K562 (cell line): ENCODE measurements around the gene EFNA2. TPM values are rescaled to one million over a fixed set of nuclear protein-coding genes. Genes with fewer than 3 reads are reported as not detected.

Source experiments
- ETV1 ChIP-seq: fragments of 450-650 bp; conservative IDR thresholded peaks from 2 replicates; pipeline ENCODE4 v1.6.1; 2016; ENCODE audit warnings: missing genetic modification characterization, control low read depth, low read depth, missing compliant biosample characterization
- ETV6 ChIP-seq, 3 experiments: fragments of 150-350 bp in 1 of 3; sonication (generic) in 1 of 3; formaldehyde crosslinking in 1 of 3; IDR thresholded peaks; 2 replicates each; pipeline versions ENCODE4 v1.6.1 to v1.8.0; 2014 to 2022; ENCODE audit warnings: borderline replicate concordance in 2 of 3, low read depth in 2 of 3, antibody characterized with exemption in 1 of 3, low read length in 1 of 3, mild to moderate bottlenecking in 1 of 3, missing genetic modification reagents in 1 of 3
- GATA2 ChIP-seq: sonication (generic); formaldehyde crosslinking; IDR thresholded peaks from 2 replicates; pipeline ENCODE4 v1.4.0; 2020; ENCODE audit warnings: mild to moderate bottlenecking, missing genetic modification reagents
- HNRNPK ChIP-seq: fragments of 200-400 bp; formaldehyde crosslinking; IDR thresholded peaks from one replicate; pipeline ENCODE4 v1.6.1; 2018; ENCODE audit warnings: mild to moderate bottlenecking, low read depth, low read length; ENCODE audit not compliant: poor library complexity, severe bottlenecking
- MNT ChIP-seq, 2 experiments: fragments of 450-650 bp; conservative IDR thresholded peaks; 2 replicates each; pipeline ENCODE4 v1.6.1; 2017; ENCODE audit warnings: mild to moderate bottlenecking in 2 of 2, moderate library complexity in 2 of 2
- NELFE ChIP-seq: IDR thresholded peaks from 2 replicates; pipeline ENCODE4 v1.6.1; 2011; ENCODE audit warnings: mild to moderate bottlenecking; ENCODE audit not compliant: insufficient read depth, insufficient read length
- NR1H2 ChIP-seq: sonication (generic); formaldehyde crosslinking; IDR thresholded peaks from 2 replicates; pipeline ENCODE4 v1.4.0; 2020; ENCODE audit warnings: mild to moderate bottlenecking, missing genetic modification reagents
- NR2C1 ChIP-seq, 2 experiments: fragments of 450-650 bp; IDR thresholded peaks; 2 replicates each; pipeline ENCODE4 v1.6.1; 2017; ENCODE audit warnings: mild to moderate bottlenecking in 2 of 2, antibody characterized with exemption in 1 of 2, inconsistent platforms in 1 of 2, missing compliant biosample characterization in 1 of 2, missing genetic modification characterization in 1 of 2
- RCOR1 ChIP-seq, 2 experiments: IDR thresholded peaks; 2 replicates each; pipeline ENCODE4 v1.6.1; 2012; ENCODE audit warnings: low read depth in 2 of 2, low read length in 2 of 2, borderline replicate concordance in 1 of 2, improper control_type of control experiment in 1 of 2
- SMC3 ChIP-seq: conservative IDR thresholded peaks from 2 replicates; pipeline ENCODE4 v1.6.1; 2011; ENCODE audit warnings: low read depth, low read length, improper control_type of control experiment; ENCODE audit not compliant: insufficient read depth
- THAP12 ChIP-seq: fragments of 250-450 bp; sonication (Bioruptor Pico); IDR thresholded peaks from 2 replicates; pipeline ENCODE4 v1.9.0; 2021; ENCODE audit warnings: mild to moderate bottlenecking, inconsistent platforms
- ZBTB11 ChIP-seq, 3 experiments: fragments of 200-800 bp in 1 of 3; fragments of 250-450 bp in 1 of 3; fragments of 450-650 bp in 1 of 3; sonication (Bioruptor Pico) in 1 of 3; sonication (Bioruptor generic) in 1 of 3; formaldehyde crosslinking in 1 of 3; IDR thresholded peaks; 2 replicates each; pipeline versions ENCODE4 v1.6.1 to v1.8.0; 2016 to 2022; ENCODE audit warnings: mild to moderate bottlenecking in 2 of 3, missing genetic modification characterization in 2 of 3, missing compliant biosample characterization in 1 of 3, moderate library complexity in 1 of 3
- ZNF408 ChIP-seq: fragments of 250-450 bp; sonication (Bioruptor Pico); IDR thresholded peaks from 2 replicates; pipeline ENCODE4 v1.4.0; 2020; ENCODE audit warnings: low read depth, mild to moderate bottlenecking, moderate library complexity
- ZNF586 ChIP-seq: fragments of 450-650 bp; formaldehyde crosslinking; conservative IDR thresholded peaks from 2 replicates; pipeline ENCODE4 v1.4.0; 2020; ENCODE audit warnings: mild to moderate bottlenecking, moderate library complexity
- ZNF717 ChIP-seq: fragments of 250-450 bp; sonication (Bioruptor Pico); IDR thresholded peaks from 2 replicates; pipeline ENCODE4 v1.5.0; 2021
- ZNF75A ChIP-seq: fragments of 450-650 bp; formaldehyde crosslinking; IDR thresholded peaks from 2 replicates; pipeline ENCODE4 v1.4.0; 2020; ENCODE audit warnings: mild to moderate bottlenecking
- polyA plus RNA-seq, 8 experiments: library from polyadenylated mRNA; depleted of rRNA in 4 of 8; stranded (reverse) in 5 of 8; unstranded in 3 of 8; fragments of >200 nt; fragmentation: Nextera tagmentation in 2 of 8; fragmentation: Illumina TruSeq in 1 of 8; extraction: Ambion mirVana in 2 of 8; extraction: Trizol in 1 of 8; gene quantifications; 2 replicates each; pipeline versions ENCODE4 v1.2.1 to v1.2.3, GENCODE V29; 2011 to 2014; ENCODE audit warnings: inconsistent platforms in 1 of 8, missing spikeins in 1 of 8
- total RNA-seq, 7 experiments: library from RNA; depleted of rRNA in 6 of 7; stranded (reverse); fragments of >200 nt in 6 of 7; fragmentation: Illumina TruSeq in 2 of 7; extraction: Trizol in 2 of 7; gene quantifications; 2 replicates each; pipeline versions ENCODE4 v1.2.1 to v1.2.3, GENCODE V29; 2011 to 2021; ENCODE audit warnings: low replicate concordance in 1 of 7

Gene EFNA2
- total and polyA plus RNA-seq, 9 of the 15 experiments (the other 6 are each of a cell fraction or from before 2014, with no cell fraction given): 0.11 to 0.44 (median 0.15) TPM; not detected in 6

DNA sequence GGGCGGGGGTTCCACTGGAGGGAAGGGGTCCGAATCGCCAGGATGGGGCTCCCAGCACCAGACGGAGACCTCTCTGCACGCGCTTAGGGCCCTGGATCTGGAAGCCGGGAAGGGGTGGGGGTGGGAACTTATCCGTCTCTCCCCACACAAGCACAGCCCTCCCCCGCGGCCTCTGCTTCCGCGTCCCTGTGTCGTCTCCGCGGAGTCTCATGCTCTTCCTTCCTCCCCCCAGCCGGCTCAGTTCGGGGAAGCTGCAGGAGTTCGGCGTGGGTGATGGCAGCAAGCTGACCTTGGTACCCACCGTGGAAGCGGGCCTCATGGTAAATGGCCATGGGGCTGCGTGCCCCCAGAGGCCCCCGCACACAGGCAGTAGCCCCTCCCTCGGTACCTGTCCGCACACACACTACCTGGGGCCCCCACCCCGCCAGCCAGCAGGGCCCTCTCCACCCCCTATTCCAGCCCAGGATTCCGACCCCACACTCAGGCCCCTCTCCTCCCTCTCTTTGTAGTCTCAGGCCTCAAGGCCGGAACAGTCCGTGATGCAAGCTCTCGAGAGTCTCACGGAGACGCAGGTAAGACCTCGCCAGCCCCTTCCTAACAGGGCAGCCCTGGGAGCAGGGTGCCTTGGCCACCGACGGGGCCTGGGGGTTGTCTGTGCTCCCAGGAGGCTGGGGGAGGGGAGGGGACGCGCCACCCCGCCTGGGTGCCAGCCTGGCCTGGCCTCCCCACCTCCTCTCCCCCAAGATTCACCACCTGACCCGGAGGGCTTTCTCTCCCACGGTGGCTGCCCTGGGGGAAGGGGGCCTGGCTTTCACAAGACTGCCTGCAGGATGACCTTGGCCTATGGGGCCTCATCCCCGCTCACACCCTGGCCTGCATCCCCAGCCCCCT, 34.1 kb upstream of the EFNA2 start (continued):
- peak in 1 of 3 experiments; percentile 73; a peak in 1 of 6 replicates for TF ChIP-seq ZBTB11 (CRISPR knock-in tag; IDR thresholded peaks at IDR 0.05)
- TF ChIP-seq THAP12 (CRISPR knock-in tag): 0 out of 2 replicates have a peak, but pooled peaks have one; percentile 36
- 0 out of 4 replicates have a peak, but pooled peaks of 1 of the 2 experiments have one; percentile 57 for TF ChIP-seq ETV6 (IDR thresholded peaks at IDR 0.05; ENCODE audit: borderline replicate concordance in 1 of 2, low read depth in 2 of 2, low read length in 1 of 2)
- TF ChIP-seq ETV6 (CRISPR knock-in tag; IDR thresholded peaks at IDR 0.05; ENCODE audit: borderline replicate concordance): no peak
- no peak for TF ChIP-seq HNRNPK
- TF ChIP-seq ZNF408 (CRISPR knock-in tag): no peak
- no peak for TF ChIP-seq NR2C1 (IDR thresholded peaks at IDR 0.05)
- no peak for TF ChIP-seq NR2C1 (tag; IDR thresholded peaks at IDR 0.05)
- no peak for TF ChIP-seq NELFE
- peak; percentile 45; the same call in 1 of the 2 replicates for TF ChIP-seq ETV1
- 0 out of 2 replicates have a peak, but pooled peaks have one; percentile 14 for TF ChIP-seq ZNF586
- TF ChIP-seq ZNF717 (CRISPR knock-in tag): no peak
- TF ChIP-seq ZNF75A: no peak
- peak in 1 of 2 experiments; percentile 83; a peak in 3 of 4 replicates for TF ChIP-seq MNT (conservative IDR thresholded peaks at IDR 0.05)
- peak in 1 of 2 experiments; percentile 42; a peak in 1 of 4 replicates for TF ChIP-seq RCOR1 (IDR thresholded peaks at IDR 0.05; ENCODE audit: borderline replicate concordance in 1 of 2, low read depth in 2 of 2, low read length in 2 of 2)
- TF ChIP-seq SMC3: no peak
- TF ChIP-seq GATA2 (CRISPR knock-in tag): no peak
- no peak for TF ChIP-seq NR1H2 (CRISPR knock-in tag)
